NK-92 (cell line): Measurements from ENCODE around the gene C1QTNF1.

ENCODE experiments used
- DNase-seq: peaks from one replicate; lab custom pipeline; 2025; ENCODE audit not compliant: unreplicated experiment; lab: John Stamatoyannopoulos, UW

C1QTNF1 gene

DNA sequence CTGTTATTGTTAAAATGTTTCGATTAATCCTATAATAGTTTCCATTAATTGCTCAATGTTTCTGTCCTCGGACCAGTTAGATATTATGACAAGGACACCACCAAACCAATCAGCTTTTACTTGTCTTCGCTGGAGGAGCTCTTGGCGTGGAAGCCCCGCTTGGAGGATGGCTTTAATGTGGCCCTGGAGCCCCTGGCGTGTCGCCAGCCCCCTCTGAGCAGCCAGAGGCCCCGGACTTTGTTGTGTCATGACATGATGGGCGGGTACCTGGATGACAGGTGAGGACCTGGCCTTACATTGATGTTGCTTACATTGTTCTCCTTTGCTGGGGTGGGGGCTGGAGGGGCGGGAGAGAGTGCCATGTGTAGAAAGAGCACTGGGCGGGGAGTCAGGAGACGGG is 53.6 kb downstream of the C1QTNF1 start:
- DNase-seq, result no peak

DNA sequence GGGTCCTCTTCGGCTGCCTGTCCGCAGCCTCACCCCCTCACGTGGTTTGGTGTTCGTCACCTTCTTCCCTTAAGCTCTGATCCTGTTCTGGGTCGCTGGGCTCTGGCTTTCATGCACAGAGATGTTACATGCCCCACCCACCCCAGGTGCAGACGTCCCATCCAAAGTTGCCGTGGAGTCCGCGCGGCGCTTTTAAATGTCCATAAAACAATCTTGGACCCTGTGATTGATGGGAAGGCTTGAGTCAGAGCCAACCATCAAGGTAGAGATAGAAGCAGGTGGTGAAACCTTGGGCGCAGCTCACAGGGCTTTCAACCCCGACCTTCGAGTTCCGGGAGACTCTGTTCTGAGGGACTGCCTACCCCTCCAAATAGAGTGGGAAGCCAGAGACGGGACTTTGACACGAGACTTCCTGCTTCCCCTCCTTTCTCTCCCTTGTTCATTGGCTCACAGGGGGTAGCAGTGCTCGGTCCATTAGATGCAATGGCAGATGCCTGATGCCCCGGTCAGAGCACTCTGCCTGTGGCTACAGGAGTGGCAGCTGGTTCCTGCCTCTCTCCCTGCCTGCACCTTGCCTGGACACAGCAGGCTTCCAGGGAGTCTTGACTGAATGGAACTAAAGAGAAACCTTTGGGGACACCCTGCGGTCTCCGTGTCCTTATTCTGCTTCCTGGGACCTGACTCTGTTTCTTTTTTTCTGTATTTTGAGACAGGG is 54.7 kb downstream of the C1QTNF1 start:
- DNase-seq, result no peak

DNA sequence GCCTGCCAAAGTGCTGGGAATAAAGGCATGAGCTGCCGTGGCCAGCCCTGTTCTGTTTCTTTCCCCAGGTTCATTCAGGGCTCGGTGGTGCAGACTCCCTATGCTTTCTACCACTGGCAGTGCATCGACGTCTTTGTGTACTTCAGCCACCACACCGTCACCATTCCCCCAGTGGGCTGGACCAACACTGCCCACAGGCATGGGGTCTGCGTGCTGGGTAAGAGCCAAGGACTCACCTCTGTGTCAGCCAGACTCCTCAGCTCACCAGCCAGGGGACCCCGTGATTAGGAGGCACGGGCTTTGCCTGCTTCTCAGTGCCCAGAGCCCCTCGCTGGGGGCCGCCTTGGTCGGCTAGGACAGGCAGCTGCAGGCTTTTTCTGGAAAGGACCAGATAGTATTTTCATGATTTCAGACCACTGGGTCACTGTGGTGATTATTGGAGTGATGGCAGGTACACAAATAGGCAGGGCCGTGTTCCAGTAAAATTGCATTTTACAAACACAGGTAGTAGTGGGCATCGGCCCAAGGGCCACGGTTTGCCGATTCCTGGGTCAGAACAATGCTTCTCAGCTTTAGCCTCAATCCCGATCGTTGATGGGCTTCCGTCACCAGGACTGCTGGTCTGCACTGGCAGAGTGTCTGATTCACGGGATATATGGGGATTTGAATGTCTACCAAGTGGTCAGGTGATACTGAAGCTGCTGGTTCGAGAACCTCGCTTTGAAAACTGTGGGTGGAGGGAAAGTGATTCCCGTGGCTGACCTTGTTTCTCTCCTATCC is 55.6 kb downstream of the C1QTNF1 start:
- no peak for DNase-seq

- DNase-seq, result no peak
These were observed 56.4 kb downstream of the C1QTNF1 start for GRCh38 chr17:79080349-79080748.

DNA sequence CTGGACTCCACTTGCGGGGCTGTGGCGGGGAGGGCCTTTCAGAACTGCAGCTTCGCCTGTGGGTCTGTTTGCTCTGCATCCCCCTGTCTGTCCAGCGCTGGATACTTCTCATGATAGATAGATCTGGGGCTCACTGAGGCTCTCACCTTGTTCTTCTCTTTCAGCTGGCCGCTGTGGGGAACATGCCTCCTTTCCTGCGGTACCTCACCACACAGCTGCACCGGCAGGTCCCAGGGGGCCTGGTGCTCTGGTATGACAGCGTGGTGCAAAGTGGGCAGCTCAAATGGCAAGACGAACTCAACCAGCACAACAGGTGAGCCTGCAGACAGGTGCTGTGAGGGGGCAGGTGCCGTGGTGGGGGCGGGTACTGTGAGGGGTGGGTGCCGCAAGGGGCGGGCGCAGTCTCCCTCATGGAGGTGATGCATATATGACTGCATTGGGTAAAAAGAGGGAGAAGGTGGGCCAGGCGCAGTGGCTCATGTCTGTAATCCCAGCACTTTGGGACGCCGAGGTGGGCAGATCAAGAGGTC is 56.9 kb downstream of the C1QTNF1 start:
- DNase-seq, result no peak

GRCh38 chr17:79081571-79082276 is 57.8 kb downstream of the C1QTNF1 start:
- no peak for DNase-seq

GRCh38 chr17:79082311-79083190 is 58.6 kb downstream of the C1QTNF1 start:
- DNase-seq, result no peak

GRCh38 chr17:79083191-79083971 is 59.4 kb downstream of the C1QTNF1 start:
- no peak for DNase-seq

DNA sequence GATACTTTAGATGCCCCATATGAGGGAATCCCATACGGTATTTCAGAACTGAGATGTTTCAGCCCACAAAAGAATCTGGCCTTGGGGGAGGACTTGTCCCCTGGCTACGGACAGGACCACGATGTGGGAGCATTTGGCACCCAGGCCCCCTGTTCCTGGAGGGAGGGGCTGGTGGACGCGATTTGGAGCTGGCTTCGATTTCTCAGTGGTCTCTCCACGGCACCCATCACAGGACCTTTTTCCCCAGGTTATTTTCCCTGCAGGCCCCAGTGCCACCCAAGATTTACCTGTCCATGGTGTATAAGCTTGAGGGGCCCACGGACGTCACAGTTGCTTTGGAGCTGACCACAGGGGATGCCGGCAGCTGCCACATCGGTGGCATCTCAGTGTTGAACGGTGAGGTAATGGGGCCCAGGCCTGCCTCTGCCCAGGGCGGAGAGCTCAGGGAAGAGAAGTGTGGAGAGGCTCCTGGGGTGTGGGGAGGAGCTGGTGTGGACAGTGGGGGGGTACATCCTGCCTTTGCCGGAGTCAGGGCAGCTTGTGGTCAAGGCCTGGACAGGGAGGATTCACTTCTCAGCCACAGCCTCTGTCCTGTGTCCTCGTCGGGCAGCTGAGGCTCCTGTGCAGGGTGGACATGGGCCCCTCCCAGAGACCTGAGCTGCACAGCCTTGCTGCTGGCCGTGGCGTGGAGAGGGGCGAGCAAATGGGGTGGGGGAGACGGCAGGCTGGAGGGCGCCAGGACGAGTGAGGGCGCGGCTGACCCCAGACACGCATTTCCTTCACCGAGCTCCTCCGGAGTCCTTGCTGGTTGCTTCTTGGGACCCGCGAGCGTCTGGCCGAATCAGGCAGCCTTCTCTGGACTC is 60.6 kb downstream of the C1QTNF1 start:
- DNase-seq, result no peak

DNA sequence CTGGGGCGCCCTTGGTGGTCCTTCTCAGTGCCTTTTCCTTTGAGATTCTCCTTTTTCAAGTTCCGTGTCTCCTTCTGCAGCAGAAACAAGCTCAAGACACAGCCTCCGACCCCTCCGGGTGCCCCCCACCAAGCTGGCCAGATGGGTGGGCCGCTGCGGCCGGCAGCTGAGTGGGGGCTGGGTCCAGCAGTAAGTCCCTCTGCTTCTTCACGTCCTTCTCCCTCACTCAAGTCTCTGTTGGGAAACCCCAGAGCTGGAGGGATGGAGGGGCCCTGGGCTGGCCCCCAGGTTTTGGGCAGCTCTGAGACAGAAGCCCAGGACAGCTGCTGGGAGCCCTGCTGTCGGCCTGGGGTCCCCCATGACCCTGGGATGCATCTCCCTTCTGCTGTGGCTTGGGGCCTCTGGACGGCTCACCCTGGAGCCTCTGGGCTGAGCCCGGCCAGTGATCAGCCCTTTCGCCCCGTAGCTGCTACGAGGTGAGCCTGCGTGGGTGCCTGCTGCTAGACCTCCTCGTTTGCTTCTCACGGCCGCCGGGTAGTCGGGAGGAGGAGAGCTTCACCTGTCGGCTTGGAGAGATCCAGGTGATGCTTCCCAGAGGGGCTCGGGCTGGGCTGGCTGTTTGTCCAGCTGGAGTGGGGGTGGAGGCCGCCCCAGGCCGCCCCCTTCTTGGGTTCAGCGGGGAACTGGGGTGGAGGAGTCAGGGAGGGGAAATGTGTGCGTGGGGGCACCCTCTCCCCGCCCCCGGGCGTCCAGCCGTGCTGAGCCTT is 61.4 kb downstream of the C1QTNF1 start:
- no peak for DNase-seq

DNA sequence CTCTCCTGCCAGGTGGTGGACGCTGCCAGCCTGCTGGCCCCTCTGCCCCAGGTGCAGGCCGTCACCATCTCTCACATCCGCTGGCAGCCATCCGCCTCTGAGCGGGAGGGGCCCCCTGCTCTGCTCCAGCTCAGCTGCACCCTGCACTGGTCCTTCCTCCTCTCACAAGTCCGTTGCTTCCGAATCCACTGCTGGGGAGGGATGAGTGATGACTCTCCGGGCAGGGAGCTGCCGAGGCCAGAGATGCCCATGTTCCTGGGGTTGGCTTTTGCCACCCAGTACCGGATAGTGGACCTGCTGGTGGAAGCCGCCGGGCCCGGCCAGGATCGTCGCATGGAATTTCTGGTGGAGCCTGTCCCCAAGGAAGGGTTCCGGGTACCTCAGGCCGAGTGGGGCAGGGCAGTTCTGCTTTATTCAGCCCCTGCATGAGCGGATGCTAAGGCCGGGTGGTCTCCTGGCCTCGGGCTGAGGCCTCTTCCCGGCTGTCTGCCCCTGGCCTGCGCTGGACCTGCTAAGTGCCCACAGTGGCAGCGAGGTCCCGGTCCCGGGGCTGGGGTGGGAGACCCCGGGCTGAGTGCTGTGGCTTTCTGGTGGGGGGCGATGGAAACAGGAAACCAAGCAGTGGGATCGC is 62.1 kb downstream of the C1QTNF1 start:
- no peak for DNase-seq

GRCh38 chr17:79086609-79087427 is 62.8 kb downstream of the C1QTNF1 start:
- no peak for DNase-seq

DNA sequence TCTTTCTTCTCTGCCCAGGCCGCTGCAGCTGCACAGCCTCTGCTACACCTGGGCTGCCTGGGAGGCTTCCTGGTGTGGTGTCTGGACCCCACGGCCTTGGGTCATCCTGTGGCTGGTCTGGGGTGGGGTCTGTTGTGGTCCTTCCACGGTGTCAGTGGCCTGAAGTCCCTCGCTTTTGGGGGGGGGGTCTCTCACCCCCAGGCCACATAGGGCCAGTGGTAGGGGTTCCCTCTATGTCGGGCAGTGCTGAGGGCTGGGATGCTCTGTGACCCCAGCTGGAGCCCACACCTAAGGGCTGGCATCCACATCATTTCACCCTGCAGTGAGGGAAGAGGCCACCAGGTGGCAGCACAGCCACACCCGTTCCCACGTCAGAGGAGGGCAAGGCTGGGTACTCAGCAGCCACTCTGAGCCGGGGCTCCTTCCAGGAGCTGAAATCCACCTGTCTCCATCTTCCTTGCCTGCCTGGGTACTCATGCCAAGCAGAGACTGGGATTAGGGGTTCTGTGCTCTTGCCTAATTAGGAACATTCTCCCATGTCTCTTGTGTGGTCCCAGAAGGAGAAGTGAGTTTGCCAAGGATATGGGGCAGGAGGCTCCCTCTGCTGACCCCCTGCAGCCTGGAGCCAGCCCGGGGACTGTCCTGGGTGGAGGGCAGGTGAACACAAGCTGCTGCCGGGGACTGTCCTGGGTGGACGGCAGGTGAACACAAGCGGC is 63.6 kb downstream of the C1QTNF1 start:
- no peak for DNase-seq

GRCh38 chr17:79088247-79088996 is 64.5 kb downstream of the C1QTNF1 start:
- DNase-seq, result no peak

GRCh38 chr17:79088997-79089328 is 65.0 kb downstream of the C1QTNF1 start:
- DNase-seq, result no peak
